GM04503 (cell line): ENCODE measurements around the gene VPS37C.

ENCODE experiments used
- DNase-seq: peaks from one replicate; pipeline ENCODE4 v3.0.0-alpha.2; 2012; ENCODE audit warnings: low read depth

VPS37C gene

DNA sequence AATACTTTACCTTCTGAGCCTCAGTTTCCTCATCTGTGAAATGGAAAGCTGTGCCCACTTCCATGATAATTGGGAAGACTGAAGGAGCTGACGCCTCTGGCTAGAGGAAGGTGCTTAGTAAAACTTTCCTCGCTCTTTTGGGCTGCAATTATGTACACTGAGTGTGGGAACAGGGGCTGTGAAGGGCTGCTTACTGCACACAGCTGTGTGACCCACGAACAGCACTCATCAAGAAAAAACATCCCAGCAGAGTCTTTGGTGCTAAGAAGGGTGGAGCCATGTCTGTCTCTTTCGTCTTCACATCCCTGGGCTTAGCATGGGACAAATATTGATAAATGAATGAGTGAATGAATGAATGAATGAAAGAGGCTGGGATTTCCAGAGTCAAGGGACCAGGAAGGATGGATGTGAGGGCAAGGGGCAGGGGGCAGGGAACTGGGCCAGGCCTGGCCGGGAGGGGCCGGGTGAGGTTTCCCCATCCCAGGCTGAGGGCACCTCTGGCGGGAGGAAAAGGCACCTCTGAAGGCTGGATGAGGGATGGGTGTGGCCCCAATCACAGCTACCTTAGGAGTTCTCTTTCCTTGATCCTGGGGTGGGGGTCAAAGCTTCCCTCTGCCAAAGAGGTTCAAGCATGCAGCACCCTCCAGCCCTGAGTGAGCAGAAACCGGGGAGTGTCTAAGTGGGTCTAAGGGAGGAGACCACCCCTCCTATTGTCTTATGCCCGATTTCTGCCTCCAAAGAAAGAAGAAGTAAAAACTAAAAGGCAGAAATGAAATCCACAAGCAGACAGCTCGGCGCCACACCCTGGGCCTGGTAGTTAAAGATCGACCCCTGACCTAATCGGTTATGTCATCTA, 68.1 kb downstream of the VPS37C start:
- no peak for DNase-seq

DNA sequence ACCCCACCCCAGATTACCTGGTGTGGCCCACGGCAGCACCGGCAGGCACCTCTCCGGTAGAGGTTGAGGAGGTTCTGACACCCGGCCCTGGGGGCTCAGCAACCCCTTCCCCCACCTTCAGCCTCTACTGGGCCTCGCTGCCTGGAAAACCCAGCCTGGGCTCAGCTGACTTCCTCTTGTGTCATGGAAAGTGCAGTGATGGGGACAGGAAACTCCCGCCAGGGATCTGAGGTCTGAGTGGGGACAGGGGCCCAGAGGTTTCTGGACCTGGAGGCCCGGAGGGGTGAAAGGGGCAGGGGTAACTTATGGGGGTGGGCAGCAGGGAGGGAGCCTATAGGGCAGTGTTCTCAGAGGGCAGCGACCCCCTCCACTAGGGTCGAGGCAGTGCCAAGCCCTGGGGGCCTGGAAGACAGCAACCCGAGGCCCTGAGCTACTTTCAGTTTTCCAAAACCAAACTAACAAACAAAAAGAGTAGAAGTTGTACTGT, 68.9 kb downstream of the VPS37C start:
- DNase-seq, result no peak

DNA sequence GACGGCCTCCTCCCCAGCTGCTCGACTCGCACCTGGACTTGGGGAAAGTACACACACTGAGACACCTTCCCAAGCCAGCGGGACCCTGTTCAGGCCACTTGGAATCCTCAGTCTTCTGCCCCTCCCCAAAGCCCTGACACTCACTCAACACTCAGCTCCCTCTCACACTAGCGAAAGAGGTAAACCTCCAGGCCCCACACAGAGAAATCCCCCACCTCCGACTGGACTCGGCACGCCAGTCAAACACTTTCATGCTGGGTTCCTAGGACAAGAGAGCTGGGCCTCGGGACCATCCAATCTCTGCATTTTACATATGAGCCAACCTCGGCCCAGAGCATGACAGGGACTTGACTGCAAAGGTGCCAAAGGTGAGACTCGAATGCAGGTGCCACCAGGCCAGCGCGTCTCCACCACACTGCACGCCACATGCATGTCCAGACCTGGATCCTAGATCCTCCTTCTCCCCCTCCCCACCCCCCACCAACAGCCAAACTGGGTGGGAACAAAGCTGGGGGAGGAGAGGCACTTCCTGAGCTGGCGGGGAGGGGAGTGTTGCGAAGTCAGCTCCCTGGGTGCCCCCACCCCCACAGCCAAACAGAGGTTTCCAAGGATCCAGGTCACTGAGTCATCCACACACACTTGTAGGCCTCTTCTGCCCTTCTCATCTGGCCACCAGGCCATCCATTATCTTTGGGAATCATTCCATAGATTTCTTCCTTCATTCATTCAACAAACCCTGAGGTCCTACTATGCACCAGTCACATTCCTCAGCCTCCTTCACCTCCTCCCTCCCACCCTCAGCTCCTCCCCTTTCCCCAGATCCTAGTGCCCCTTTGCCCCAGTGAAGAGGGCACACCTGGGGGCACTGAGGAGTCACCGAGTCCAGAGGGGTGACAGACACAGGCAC, 69.6 kb downstream of the VPS37C start:
- DNase-seq, result no peak

DNA sequence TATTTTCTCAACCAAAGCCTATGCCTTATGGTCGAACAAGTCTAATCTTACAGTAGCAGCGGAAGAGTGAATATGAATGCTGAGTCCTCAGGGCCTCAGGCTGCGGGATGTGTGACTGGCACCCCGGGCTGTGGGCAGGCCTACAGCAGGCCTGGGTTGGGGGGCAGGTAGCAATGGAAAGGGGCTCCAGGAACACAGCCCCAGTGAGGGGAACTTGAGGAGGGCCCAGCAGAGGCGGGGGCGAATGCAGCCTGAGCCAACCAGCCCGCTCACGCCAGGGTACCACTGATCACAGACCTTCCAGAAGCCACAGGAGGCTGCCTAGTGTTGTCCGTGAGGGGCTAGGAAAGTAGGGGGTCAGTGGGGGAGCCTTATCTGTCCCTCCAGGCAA, 70.2 kb downstream of the VPS37C start:
- no peak for DNase-seq

DNA sequence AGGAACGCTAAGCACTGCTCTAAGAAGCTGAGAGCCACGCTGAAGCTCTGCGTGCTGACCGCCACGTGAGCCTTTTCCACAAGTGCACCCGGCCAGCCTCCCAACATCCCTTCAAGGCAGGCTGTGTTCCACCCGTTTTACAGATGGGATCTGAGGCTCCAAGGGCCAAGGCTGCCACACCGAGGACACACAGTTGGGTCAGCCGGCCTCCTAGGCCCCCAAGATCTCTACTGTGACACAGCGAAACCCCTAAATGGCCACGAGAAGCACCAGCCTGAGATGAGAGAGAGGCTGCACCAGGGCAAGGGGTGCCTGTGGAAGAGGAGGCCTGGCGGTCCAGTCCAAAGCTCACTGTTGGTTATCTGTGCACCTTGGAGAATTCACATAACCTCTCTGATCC, 70.7 kb downstream of the VPS37C start:
- no peak for DNase-seq

DNA sequence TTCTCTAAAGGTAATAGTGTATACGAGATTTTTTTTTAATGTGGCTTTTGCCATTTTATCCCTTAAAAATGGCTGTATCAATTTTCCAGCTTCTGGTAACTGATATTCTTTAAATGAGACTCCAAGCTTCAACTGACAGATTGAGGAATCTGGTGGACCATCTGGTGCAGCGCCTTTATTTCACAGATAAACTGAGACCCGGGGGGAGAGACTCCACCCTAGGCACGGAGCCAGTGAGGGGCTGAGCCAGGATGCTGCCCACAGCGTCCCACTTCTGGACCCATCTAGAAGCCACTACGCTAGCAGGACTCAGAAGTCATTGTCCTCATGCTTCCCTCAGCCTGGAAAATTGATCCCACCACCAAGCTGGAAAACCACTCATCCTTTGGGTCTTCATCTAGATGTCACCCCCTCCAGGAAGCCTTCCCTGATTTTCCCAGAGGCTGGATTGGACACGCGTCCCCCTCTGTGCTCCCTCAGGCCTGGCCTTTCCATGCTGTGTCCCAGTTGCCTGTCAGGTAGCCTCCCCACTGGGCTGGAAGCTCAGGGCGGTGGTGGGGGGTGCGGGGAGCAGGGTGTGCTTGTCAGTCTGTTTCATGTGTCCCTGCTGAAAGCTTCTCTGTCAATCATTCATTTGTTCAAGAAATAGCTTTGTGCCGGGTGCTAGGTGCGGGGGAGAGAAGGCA, 71.3 kb downstream of the VPS37C start:
- DNase-seq, result no peak

DNA sequence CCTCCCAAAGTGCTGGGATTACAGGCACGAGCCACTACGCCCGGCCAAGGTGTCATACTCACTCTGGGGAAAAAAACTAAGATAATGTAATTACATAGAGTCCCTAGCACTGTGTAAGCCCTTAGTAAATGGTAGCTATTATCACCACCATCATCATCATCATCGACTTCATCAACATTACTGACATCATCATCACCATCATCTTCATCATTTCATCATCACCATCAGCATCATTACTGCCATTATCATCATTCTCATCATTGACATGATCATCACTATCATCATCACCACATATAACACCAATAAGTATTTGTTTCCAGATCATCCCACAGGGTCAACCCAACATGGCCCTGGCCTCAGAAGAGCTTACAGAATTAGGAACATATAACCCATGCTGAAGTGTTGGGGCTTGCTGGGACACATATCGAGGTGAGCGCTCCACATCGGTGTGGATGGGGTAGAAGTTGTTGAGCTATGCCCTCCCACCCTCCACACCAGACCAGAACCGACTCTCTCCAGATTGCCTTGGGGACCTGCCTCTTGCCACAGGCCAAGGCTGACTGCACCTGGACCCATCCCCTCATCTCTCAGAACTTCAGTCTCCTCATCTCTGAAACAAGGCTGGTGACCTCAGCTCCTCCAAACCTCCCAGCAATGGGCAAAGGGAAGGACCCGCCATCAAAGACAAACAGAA, 73.7 kb downstream of the VPS37C start:
- DNase-seq, result no peak

DNA sequence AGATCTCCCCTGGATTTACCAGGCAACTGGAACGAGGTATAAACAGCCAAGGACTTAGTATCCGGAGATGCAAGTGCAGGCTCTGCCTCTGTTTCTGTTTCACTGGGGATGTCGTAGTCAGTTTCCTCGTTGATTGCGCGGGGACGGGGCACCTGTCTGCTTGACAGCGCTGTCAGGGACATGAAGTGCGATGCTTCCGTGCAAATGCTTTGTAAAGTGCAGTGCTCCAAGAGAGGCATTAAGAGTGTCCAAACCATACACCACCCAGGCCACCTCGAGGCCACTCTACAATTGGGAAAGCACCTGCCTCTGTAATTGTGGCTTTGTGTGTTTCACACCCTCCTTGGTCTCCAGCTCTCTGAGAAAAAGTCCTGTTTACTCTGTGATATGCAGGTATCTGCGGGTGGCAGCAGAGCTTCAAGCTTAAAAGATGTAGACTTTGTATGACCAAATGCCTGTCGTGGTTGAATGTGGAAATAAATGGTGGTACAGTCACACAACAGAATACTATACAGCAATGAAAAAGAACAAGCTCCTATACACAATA, 77.6 kb downstream of the VPS37C start:
- no peak for DNase-seq

DNA sequence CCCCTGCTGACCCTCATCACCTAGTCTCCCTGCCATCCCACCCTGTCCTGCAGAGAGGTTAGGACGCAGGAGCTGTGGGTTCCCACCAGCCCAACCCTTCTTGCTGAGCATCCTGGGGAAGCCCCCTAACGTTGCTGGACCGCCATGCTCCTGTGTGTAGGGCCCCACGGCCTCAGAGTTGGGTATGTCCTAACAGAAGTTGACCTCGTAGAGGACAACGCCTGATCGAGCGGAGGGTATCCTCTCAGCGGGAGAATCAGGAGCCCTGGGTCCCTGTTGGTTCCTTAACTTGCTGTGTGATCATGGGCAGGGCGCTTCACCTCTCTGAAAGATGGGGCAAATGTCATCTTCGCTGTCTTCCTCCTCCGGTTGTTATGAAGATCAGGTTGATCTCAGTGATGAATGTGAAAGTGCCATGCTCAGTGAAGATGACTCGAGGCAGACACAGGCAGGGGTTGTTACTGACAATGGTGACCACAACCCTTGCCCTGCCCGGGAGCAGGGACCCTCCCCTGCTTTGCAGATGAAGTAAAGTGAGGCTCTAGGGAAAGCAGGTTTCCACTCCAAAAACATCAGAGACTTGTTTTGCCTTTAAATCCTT, 78.2 kb downstream of the VPS37C start:
- no peak for DNase-seq

DNA sequence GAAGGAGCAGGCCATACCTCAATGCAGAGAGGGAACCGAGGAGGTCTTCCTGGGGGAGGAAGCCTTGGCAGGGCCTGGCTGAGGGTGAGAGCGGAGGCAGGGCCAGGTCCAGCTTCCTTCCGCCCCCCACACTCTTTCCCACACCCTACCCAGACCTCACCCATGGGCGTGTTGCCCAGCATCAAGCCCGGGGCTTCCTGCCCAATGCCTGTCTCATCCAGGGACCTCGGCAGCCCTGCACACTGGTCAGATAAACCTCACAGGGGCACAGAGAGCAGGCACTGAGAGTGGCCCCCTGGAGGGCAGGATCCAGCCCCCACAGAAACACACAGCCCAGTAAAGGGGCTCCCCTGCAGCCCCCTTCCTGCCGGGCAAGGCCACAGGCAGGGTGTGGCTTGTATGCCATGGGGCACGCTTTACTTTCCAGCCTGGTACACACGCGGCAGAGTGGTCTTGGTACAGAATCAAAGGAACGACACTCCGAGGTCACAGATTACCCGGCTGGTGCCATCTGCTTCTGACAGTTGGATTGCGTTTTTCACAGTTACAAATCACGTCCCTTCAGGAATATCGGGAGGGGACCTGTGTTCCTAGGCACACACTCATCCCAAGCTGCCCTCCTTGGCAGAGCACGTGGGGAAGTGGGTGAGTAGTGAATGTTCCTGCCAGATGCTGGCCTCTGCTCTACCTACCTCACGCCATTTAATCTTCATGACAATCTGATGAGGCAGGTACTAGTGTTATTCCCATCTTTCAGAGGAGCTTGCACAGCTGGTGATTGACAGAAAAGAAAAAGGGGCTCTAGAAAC, 79.0 kb downstream of the VPS37C start:
- DNase-seq, result no peak

DNA sequence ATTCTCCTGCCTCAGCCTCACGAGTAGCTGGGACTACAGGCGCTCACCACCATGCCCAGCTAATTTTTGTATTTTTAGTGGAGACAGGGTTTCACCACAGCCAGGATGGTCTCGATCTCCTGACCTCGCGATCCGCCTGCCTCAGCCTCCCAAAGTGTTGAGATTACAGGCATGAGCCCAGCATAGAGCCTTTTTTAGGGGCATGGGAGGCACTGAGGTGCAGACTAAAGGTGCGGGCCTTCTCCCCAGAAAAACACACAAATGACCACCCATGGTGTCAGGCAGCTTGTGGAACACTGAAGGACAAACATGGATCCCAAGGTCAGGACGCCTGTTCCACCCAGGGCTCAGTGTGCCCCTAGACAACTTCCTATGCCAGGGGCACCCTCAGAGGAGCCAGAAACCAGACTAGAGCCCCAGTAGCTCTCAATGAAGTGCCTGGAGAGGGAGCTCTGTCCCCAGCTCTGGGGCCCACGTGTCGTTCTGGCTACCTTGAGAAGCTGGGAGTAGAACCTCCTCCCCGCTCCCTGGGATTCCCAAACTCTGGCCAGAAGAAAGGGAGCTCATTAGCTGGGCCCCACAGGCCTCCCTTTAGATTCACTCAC, 80.1 kb downstream of the VPS37C start:
- DNase-seq, result no peak

DNA sequence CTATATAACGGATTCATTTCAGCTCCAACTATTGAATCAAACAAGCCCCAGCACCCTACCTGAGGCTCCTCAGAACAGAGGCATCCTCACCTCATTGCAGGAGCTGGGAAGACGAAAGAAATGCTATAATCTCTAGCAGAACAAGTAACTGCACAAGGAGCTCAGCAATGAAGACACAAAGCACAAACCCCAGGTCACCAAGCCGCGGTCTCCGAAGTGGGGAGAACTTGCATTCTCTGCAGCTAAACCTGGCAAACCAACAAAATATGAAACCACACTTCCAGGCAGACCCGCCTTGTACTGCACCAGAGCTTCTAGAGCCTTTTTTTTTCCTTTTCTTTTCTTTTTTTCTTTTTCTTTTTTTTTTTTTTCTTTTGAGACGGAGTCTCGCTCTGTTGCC, 80.7 kb downstream of the VPS37C start:
- no peak for DNase-seq
